GM21526 (cell line): ENCODE results near the gene MRPS23.

Experiments used
- ATAC-seq: cut with Tn5 transposase; IDR thresholded peaks from one replicate; pipeline ENCODE4 v1.9.1; 2021; ENCODE audit warnings: moderate library complexity; ENCODE audit not compliant: unreplicated experiment, low FRiP score

Gene MRPS23

GRCh38 chr17:57849874-57850754 lies at the start of gene MRPS23:
MRPS23 (minus strand) TSS chr17:57850044; CDS start chr17:57850010, 34 bp downstream.
- peak; percentile 84 for ATAC-seq

GRCh38 chr17:57899391-57899790 lies 49.5 kb upstream of the MRPS23 start:
- no peak for ATAC-seq

DNA sequence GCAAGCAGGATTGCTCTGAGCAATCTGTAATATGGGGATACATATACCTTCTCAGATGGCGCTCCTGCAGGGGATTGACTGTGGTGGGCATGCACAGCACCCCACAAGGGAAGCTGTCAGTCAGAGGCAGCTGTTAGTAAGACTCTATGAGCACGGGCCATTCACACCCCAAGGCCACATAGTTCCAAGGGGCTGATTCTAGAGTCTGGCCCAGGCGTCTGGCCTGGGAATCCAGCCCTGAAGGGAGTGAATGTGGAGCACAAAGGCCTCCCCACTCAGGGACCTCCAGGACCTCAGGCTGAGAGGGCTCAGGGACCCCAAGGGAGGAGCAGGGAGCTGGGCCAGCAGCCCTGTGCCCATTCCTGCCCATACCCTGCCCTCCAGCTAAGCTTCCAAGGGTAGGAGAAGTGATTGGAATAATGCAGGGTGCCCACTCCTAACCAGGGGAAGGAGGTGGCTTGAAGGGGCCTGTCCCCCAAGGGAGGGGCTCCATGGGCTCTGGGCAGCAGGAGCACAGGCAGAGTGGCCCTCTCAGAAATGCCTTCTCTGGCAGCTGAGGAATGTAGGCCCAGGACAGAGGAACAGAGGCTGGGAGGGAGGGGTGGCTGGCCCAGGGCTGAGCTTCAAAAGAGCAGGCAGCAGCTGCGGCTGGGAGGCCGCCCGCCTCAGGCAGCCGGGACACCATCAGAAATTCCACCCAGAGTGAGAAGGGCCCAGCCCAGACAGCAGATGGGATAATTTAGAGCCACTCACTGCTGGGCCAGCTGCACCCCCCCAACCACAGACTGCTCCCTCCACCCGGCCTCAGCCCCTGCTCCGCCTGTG lies 48.9 kb upstream of the MRPS23 start:
- no peak for ATAC-seq

GRCh38 chr17:57895382-57896060 lies 45.7 kb upstream of the MRPS23 start:
- ATAC-seq: no peak

DNA sequence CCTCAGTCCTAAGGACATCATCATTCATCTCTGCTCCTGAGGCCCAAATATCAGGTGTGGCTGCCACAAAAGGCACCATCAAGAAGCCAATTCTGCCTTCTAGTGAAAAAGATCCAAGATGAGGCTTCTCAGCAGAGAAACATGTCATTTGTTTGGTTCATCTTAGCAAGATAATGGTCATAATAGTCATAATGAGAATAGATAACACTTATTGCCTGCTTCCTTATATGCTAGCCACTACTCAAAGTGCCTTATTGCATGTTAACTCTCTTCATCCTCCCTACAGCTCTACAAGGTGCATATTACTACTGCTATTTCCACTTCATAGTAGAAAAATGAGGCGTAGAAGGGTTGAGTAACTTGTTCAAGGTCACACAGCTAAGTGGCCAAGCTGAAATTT lies 45.0 kb upstream of the MRPS23 start:
- no peak for ATAC-seq

GRCh38 chr17:57892820-57893595 lies 43.2 kb upstream of the MRPS23 start:
- no peak for ATAC-seq

GRCh38 chr17:57892146-57892819 lies 42.4 kb upstream of the MRPS23 start:
- no peak for ATAC-seq

GRCh38 chr17:57890857-57891232 lies 41.0 kb upstream of the MRPS23 start:
- ATAC-seq: no peak

- no peak for ATAC-seq
These were observed 40.3 kb upstream of the MRPS23 start for GRCh38 chr17:57889892-57890856.

GRCh38 chr17:57889252-57889651 lies 39.4 kb upstream of the MRPS23 start:
- ATAC-seq: no peak

- no peak for ATAC-seq
These were observed 38.7 kb upstream of the MRPS23 start for GRCh38 chr17:57888311-57889216.

GRCh38 chr17:57887161-57887560 lies 37.3 kb upstream of the MRPS23 start:
- ATAC-seq: no peak

- no peak for ATAC-seq
These were observed 36.2 kb upstream of the MRPS23 start for GRCh38 chr17:57886020-57886419.

- ATAC-seq: no peak
These were observed 35.5 kb upstream of the MRPS23 start for GRCh38 chr17:57885148-57885915.

DNA sequence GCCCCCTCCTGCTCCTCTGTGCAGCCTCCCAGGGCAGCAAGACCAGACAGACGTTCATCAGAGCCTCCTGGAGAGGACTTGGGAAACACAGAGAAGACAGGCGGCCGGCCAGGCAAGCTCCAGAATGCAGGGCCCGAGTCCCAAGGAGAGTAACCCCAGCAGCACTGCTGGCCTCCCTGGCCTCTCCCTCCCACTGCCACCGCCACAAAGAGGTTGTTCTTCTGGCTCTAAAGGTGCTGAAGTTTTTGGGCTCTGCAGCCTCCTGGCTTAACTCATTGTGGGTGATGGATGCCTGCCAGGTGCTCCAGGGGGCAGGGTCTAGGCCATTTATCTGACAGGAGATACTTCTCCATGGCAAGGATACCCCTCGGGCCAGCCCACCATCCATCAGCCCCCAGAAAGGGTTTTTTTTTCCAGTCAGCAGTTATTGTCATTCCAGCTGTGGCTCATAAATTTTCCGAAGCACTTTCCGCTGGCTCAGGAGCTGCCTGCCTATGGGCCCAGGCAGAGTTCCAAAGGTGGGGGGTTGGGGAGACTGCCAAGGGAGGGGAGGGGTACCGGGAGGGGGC lies 32.0 kb upstream of the MRPS23 start:
- ATAC-seq: no peak

DNA sequence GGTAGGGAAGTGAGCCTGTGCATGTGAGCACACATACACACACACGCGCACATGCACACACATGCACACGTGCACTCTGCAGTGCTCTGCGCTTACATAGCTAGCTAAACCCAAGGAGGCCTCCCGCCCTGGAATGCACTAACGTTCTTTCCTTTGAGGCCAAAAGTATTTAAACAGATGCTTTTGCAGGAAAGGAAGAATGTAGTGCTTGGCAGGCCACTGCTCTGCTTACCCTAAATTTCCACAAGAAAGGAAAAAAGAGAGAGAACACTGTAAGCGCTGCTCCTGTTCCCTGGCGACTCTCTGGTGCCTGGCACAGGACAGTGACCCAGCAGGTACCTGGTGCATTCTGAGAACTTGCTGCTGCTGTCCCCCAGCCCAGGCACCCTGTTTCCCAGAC lies 31.3 kb upstream of the MRPS23 start:
- ATAC-seq: no peak

DNA sequence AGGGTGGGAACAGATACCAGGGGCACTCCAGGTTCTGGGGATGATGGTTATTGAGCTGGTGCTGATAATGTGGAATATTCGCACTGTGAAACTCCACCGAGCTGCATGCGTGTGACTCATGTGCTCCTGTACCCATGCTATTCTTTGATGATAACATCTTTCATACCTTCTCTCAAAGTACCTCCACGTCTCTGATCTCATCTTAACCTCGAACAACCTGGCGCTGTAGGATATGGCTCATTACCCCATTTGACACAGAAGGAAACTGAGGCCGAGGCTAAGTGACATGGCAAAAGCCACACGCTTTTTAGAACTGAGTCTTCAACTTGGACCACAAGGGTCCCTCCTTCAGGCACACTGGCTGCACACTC lies 30.2 kb upstream of the MRPS23 start:
- no peak for ATAC-seq
